Measurements from ENCODE around the gene TMEM61.

TMEM61 gene

GRCh38 chr1:54998677-54999076, 18.2 kb downstream of the TMEM61 start, which contains the start of gene BSND:
Gene BSND, plus strand, starts transcription at chr1:54998933. Its CDS starts 254 bp downstream, at chr1:54999187.
- Histone ChIP-seq H3K9me3 (no peaks in the 10 kb centered on the region), H3K4me1 (no peaks in the 10 kb centered on the region), H3K36me3 (no peaks in the 10 kb centered on the region), H3K27me3 (no peaks in the 10 kb centered on the region), H3K4me3 (ENCODE audit: low read depth, low read length) (no peak within 1 kb of the TSS)
- no peak for DNase-seq
- TF ChIP-seq CTCF (IDR thresholded peaks at IDR 0.05; ENCODE audit: low read depth, low read length): no peak

DNA sequence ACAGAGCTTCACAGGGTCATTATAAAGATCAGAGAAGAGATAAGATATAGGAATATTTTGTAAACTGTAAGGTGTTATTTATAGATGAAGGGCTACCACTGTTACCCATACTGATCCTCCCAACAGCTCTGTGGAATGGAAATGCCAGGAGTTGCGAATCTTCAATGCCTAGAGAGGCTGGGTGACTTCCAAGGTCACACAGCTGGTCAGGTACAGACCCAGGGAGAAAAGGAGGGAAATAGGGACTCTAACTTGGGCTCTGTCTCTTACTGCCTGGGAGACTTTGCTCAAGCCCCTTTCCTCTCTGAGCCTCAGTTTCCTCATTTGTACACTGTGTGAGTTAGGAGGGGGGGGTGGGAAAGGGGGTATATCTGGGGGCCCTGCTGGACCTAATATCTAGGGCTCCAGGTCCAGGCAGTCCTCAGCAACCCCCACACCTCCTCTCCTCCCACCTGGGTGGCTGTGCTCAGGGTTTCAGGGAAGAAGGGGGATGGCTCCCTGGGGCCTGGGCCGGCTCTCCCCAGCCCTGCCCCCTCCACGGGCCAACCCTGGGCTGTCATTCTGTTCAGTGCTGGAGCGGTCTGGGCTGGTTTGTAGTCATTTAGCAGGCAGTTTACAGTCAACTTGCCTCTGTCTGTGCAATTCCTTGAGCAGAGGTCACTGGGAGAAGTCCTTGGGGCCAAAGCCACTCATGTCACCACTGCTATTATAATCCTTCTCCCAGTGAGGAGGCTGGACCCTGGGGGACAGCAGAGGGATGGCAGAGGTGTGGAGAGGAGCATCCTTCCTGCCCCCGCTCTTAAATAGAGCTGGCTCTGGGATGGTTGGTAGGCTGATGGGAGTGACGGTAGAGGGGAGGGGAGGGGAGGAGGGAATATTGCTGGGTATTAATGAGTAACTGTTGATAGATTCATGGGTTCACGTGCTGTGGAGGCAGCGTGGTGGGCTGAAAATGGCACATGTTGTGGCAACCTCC, 20.0 kb downstream of the TMEM61 start:
- no peak overlapping the region for H3K4me3 ChIP-seq (ENCODE audit: low read depth, low read length)
- TF ChIP-seq CTCF (IDR thresholded peaks at IDR 0.05; ENCODE audit: low read depth, low read length): no peak
- no peaks in the 10 kb centered on the region for H3K4me1 ChIP-seq
- no peaks in the 10 kb centered on the region for H3K9me3 ChIP-seq
- no peaks in the 10 kb centered on the region for H3K27me3 ChIP-seq
- no peak for DNase-seq
- H3K36me3 ChIP-seq: no peaks in the 10 kb centered on the region

GRCh38 chr1:55001311-55001710, 20.9 kb downstream of the TMEM61 start:
- Histone ChIP-seq H3K27me3 (no peaks in the 10 kb centered on the region), H3K36me3 (no peaks in the 10 kb centered on the region), H3K4me3 (ENCODE audit: low read depth, low read length) (no peak overlapping the region), H3K4me1 (no peaks in the 10 kb centered on the region), H3K9me3 (no peaks in the 10 kb centered on the region)
- no peak for DNase-seq
- no peak for TF ChIP-seq CTCF (IDR thresholded peaks at IDR 0.05; ENCODE audit: low read depth, low read length)

DNA sequence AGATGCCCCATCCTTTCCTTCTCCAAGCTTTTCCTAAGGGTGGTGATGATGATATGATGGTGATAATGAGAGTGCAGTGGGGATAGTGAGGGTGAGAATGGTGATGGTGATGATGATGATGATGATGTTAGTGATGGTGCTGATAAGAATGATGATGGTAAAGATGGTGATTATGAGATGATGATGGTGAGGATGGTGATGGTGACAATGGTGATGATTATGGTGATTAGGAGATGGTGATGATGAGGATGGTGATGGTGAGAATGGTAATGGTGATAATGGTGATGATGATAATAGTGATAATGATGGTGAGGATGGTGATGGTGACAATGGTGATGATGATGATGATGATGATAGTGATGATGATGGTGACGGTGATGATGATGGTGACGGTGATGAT, 22.3 kb downstream of the TMEM61 start:
- no peak for DNase-seq
- H3K27me3 ChIP-seq: no peaks in the 10 kb centered on the region
- TF ChIP-seq CTCF (IDR thresholded peaks at IDR 0.05; ENCODE audit: low read depth, low read length): no peak

GRCh38 chr1:55005351-55006140, 25.1 kb downstream of the TMEM61 start:
- H3K27me3 ChIP-seq: no peaks in the 10 kb centered on the region
- no peak for DNase-seq
- H3K9me3 ChIP-seq: no peaks in the 10 kb centered on the region
- no peak for TF ChIP-seq CTCF (IDR thresholded peaks at IDR 0.05; ENCODE audit: low read depth, low read length)
- no peaks in the 10 kb centered on the region for H3K4me1 ChIP-seq
- H3K36me3 ChIP-seq: no peaks in the 10 kb centered on the region
- no peak overlapping the region for H3K4me3 ChIP-seq (ENCODE audit: low read depth, low read length)

More for the DNA sequence above, 22.3 kb downstream of the TMEM61 start:
- no peaks in the 10 kb centered on the region for H3K9me3 ChIP-seq
- no peaks in the 10 kb centered on the region for H3K4me1 ChIP-seq
- no peak overlapping the region for H3K4me3 ChIP-seq (ENCODE audit: low read depth, low read length)
- H3K36me3 ChIP-seq: no peaks in the 10 kb centered on the region
